ENCODE data around the gene SP2.

DNA sequence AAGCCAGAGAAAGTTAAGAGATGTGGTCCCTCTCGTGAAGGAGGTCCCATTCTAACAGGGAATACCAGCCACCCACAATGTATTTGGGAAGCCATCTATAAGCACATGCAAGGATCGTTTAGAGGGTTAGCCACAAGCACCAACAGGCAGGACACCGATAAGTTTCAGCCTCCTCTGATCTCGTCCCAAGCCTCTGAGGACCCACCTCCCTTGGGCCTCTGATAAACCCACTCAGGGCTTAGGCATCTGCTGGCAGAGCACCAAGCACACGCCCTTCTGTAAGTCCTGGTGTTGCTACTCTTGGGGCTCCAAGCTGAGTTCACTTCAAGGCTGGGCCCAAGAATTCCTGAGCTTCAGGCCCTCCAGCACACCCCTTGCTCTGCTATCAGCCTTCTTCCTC lies 39.9 kb downstream of the SP2 start:
- TF ChIP-seq EZH2 (IDR thresholded peaks at IDR 0.05; ENCODE audit: insufficient read depth, low read length) = no peak
- TF ChIP-seq, protein P1, sequence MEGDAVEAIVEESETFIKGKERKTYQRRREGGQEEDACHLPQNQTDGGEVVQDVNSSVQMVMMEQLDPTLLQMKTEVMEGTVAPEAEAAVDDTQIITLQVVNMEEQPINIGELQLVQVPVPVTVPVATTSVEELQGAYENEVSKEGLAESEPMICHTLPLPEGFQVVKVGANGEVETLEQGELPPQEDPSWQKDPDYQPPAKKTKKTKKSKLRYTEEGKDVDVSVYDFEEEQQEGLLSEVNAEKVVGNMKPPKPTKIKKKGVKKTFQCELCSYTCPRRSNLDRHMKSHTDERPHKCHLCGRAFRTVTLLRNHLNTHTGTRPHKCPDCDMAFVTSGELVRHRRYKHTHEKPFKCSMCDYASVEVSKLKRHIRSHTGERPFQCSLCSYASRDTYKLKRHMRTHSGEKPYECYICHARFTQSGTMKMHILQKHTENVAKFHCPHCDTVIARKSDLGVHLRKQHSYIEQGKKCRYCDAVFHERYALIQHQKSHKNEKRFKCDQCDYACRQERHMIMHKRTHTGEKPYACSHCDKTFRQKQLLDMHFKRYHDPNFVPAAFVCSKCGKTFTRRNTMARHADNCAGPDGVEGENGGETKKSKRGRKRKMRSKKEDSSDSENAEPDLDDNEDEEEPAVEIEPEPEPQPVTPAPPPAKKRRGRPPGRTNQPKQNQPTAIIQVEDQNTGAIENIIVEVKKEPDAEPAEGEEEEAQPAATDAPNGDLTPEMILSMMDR (IDR thresholded peaks at IDR 0.05; ENCODE audit: insufficient read depth, low read depth, low read length) = no peak
